ENCODE results near the gene SLC4A2. TPM values are rescaled to one million over a fixed set of nuclear protein-coding genes. Genes with fewer than 3 reads are reported as not detected.
A peak's percentile ranks its signal among the peaks of the same experiment; 100 is the strongest.

The SLC4A2 gene
- total and polyA plus RNA-seq, 2 of the 8 experiments (the other 6 are each of a cell fraction or from before 2014, with no cell fraction given) = 72.6 to 147 TPM

DNA sequence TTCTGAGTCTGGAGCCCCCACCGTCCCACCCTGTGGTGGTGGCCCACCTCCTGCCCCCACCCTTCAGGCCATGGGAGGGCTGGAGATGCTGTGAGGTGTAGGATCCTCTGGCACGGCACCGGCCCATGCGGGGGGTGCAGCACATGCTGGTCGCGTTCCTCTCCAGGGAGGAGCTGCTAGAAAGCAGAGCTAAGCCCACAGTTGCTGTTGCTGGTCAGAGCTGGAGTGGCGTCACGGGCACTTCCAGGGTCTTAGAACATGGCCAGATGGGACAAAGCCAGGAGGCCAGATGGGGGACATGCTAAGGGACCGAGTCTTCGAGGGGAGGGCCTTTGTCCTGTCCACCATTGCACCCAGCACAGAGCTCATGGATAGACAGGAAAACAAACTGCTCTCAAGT is 48.5 kb downstream of the SLC4A2 start:
- no peak for FAIRE-seq
- Histone ChIP-seq H3K23me2 (ENCODE audit: low read depth, low read length) (peaks cover 2% of the 10 kb centered on the region; the same call in 1 of the 2 replicates), H3K4me3 (ENCODE audit: extremely low read depth in 1 of 4, insufficient read depth in 2 of 4, low read depth in 3 of 4, low read length in 4 of 4) (no peak overlapping the region), H4K20me1 (replicated peaks in 1 of 2; ENCODE audit: control insufficient read depth in 1 of 2, insufficient read depth in 2 of 2, low read length in 2 of 2) (peaks cover 23 to 36% of the 10 kb centered on the region in 2 experiments), H3K27me3 (replicated peaks in 1 of 4; ENCODE audit: control insufficient read depth in 3 of 4, extremely low read depth in 1 of 4, insufficient read depth in 3 of 4, low read length in 3 of 4) (no peaks in the 10 kb centered on the region), H3K18ac (ENCODE audit: extremely low read depth, low read length) (no peak overlapping the region; the same call in 1 of the 2 replicates), H2BK5ac (ENCODE audit: low read depth, low read length) (0 out of 2 replicates have a peak overlapping the region, but pooled peaks have one; percentile 44), H3K9me3 (ENCODE audit: insufficient read depth in 2 of 2, low read depth in 1 of 2, low read length in 1 of 2) (no peaks in the 10 kb centered on the region), H2BK12ac (ENCODE audit: low read depth, low read length) (0 out of 2 replicates have a peak overlapping the region, but pooled peaks have one; percentile 50), H3K14ac (ENCODE audit: insufficient read length) (no peak overlapping the region), H2AK5ac (ENCODE audit: low read depth, low read length) (peak overlapping the region; percentile 42; the same call in 1 of the 2 replicates), H3K36me3 (ENCODE audit: control insufficient read depth in 2 of 4, insufficient read depth in 4 of 4, low read length in 3 of 4) (no peaks in the 10 kb centered on the region), H4K91ac (replicated peaks; ENCODE audit: insufficient read length, low read length) (no peak overlapping the region), H3K79me1 (ENCODE audit: low read depth, low read length) (0 out of 2 replicates have a peak, but pooled peaks cover 3% of the 10 kb centered on the region), H3K27ac (ENCODE audit: low read depth, low read length) (no peak overlapping the region), H3K4me1 (replicated peaks in 1 of 4; ENCODE audit: control insufficient read depth in 3 of 4, insufficient read depth in 4 of 4, low read length in 3 of 4) (peaks cover 4 to 15% (median 14%) of the 10 kb centered on the region in 4 experiments), H3K4me2 (ENCODE audit: insufficient read depth in 1 of 2, low read depth in 2 of 2, low read length in 2 of 2) (no peak overlapping the region), H3K23ac (ENCODE audit: insufficient read length) (no peak overlapping the region), H3K56ac (replicated peaks; ENCODE audit: insufficient read length, low read depth, low read length) (no peak overlapping the region), H4K8ac (ENCODE audit: extremely low read depth, insufficient read depth, low read length) (no peak overlapping the region), H2AFZ (ENCODE audit: low read length) (no peak overlapping the region), H3K4ac (replicated peaks; ENCODE audit: insufficient read length, low read depth, low read length) (no peak overlapping the region), H2BK15ac (ENCODE audit: low read length) (peak overlapping the region; percentile 29; the same call in 1 of the 2 replicates), H2BK120ac (replicated peaks; ENCODE audit: low read depth, low read length) (no peak overlapping the region), H4K5ac (ENCODE audit: insufficient read length, low read depth, low read length) (no peak overlapping the region), H2BK20ac (ENCODE audit: low read length) (no peak overlapping the region), H3K79me2 (ENCODE audit: control insufficient read depth in 1 of 2, insufficient read depth in 2 of 2, low read length in 2 of 2) (peaks cover 0 to 17% of the 10 kb centered on the region in 2 experiments; a peak in 2 of 4 replicates), H3K9ac (replicated peaks in 1 of 4; ENCODE audit: extremely low read depth in 1 of 4, low read depth in 3 of 4, low read length in 3 of 4) (no peak overlapping the region)
- DNase-seq (ENCODE audit: low read depth in 1 of 2, low spot score in 2 of 2) = no peak
- CTCF ChIA-PET (ENCODE audit: partially characterized antibody) = interaction anchor here (0.7 to 22.4 kb wide), 21 partner anchors 9 to 127 kb away, joined by 3 to 448 read pairs (median 4); partner anchors contain the start of genes AGAP3 and TMUB1
- POLR2A ChIA-PET (ENCODE audit: partially characterized antibody) = interaction anchor here (1.5 to 1.8 kb wide), 2 partner anchors 13 to 18 kb away, joined by 4 read pairs; no protein-coding TSS in a partner anchor
- WGBS, 2 experiments (ENCODE audit: extremely low coverage in 1 of 2, insufficient coverage in 1 of 2, insufficient read length in 1 of 2, insufficient replicate concordance in 2 of 2, low coverage in 1 of 2, low lambda C conversion rate in 2 of 2, missing lambda C conversion rate in 1 of 2) = 85% methylated on average over 10 of the region's 10 CpGs; no CpG with 5 or more reads in 1 of the 2 experiments
- TF ChIP-seq EZH2 (IDR thresholded peaks at IDR 0.05; ENCODE audit: low read depth, low read length, severe bottlenecking) (no peak), MAFK (IDR thresholded peaks at IDR 0.05; ENCODE audit: low read depth, low read length) (no peak), SIX5 (IDR thresholded peaks at IDR 0.05; ENCODE audit: low read depth, low read length) (no peak)

Data from H1 (cell line).